Measurements from ENCODE around the gene CCDC183.
"Not testable (repeated sequence)": the region's sequence is repeated elsewhere in the genome, so short reads cannot be mapped to it uniquely, and the experiment has no call there.

The CCDC183 gene

GRCh38 chr9:136840140-136840876 is 44.2 kb downstream of the CCDC183 start:
- DNase-seq: no peak

DNA sequence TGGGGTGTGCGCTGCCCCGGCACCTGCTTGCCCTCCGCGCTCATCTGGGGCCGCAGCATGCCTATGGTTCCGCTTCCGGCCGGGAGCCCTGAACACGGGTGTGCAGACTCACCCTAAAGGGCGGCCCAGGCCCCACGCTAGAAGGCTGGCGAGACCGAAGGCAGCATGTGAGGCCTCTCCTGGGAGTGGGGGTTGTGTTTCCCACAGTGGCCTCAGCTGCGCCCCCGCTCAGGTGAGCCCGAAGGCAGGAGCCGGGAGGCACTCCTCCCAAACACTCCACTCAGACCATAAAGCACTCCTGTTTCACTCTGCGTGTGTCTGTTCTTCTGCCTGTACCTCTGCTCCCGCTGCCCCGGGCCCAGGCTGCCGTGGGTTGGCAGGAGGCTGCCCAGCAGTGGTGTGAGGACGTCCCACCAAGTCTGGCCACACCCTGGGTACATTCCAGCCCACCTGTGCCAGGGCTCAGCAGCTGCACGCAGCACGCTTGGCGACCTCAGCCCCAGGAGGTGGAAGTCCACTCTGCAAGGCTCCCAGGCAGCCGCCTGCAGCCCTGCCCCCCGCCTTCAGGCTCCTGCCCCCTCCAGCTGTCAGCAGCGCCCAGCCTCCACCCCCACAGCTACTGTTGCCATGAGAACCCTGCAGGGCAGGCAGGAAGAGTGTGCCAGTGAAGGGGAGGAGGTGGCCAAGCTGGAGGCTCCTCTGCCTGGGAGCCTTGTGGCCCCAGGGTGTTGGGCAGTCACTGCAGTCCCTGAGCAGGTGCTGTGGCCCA is 44.9 kb downstream of the CCDC183 start:
- no peak for DNase-seq

DNA sequence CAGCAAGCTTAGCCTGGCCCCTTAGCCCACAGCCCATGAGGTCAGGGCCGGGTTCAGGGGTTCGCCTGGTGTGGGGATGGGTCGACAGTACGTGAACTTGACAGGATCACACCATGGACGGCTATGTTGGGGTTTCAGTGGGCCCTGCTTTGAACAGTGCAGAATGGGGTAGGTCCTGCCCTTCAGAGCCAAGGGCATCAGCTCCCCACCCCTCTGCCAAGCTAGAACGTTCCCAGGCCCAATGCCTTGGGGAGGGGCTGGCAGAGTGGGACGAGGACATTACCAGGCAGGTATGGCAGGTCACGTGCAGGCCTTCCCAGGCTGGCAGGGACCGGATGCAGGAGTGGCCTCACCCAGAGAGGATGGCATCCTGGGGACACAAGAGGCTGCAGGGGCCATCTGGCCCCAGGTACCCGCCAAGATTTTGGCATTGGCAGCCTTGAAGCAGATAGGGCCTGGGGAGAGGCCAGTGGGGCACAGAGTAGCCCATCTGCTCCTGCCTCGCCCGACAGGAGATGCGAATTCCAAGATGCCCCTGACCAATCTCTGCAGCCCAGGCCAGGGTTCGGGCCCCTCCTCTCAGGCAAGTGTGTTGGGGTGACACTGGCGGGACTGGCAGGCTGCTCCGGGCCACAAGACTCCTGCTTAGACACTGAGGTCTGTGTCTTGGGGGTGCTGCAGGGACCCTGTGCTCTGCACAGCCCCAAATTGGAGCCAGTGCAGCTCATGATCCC is 45.7 kb downstream of the CCDC183 start:
- DNase-seq: not testable (repeated sequence)

- DNase-seq: peak; percentile 86
These were observed 46.3 kb downstream of the CCDC183 start, which contains the start of gene AJM1 for GRCh38 chr9:136842380-136842948. Gene AJM1, plus strand, starts transcription at chr9:136842478. Its CDS starts 1,937 bp downstream, at chr9:136844415.

DNA sequence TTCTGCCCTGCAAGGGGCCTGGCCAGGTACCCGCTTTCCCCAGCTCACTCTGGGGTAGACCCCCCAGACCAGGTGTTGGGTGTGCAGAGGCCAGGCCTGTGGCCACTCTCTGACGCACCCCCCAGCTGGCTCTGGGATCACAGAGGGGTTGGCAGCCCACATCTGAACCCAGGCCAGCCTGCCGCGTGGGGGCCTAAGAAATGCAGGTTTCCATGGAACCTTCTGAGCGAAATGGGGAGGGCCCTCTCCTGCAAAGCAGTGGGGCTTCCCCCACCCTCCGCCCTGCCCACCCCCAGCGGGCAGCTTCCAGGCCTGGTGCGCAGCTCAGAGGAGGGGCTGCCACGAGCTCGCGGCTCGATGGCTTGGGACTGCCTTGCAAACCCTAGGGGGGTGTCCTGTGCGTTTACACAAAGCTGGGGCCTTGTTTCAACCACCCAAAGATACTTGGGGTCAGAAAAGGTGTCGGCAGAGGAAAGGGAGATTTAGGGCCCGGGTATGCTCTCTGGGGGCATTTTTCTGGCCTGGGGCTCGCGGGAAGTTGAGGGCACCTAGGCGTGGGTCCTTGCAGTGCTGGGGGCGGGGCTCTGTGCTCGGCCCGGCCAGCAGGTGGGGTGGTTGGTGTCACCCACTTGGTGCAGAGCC is 47.1 kb downstream of the CCDC183 start:
- DNase-seq: not testable (repeated sequence)

DNA sequence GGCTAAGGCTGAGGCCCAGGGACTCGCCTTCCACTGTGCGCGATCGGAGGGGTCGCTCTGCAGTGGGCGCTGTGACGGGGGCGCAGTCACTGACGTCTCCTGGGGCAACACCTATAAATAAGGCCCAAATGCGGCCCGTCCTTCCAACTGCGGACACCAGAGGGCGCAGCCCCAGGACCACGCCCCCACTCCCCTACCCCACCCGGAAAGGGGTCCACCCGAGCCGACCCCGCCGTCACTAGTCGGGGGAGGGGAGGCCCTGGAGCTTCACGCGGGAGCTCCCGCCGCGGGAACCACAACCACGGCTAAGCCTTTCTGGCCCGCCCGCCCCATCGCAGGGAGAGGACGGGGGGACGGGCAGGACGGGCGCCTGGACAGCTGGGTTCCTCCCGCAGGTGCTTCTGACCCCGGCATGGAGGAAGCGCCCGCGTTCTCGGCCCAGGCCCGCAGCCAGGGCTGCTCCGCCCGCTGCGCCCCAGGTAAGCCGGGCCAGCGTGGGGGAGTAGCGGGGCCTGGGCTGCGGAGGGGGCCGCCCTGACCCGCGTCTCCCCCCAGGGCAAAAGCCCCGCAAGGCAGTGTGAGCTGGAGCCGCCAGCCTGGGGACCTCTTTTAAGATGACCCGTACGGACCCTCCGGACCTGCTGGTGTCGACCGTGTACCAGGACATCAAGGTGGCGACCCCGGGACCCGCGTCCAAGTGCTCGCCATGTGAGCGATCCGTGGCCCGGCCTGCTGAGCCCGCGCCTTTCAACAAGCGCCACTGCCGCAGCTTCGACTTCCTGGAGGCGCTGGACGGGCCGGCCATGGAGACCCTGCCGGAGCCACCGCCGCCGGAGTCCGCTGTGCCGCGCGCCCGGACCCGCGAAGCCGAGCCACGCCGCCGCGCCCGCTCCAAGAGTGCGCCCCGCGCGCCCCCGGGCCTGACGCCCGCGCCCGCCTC is 47.9 kb downstream of the CCDC183 start:
- peak; percentile 74 for DNase-seq

DNA sequence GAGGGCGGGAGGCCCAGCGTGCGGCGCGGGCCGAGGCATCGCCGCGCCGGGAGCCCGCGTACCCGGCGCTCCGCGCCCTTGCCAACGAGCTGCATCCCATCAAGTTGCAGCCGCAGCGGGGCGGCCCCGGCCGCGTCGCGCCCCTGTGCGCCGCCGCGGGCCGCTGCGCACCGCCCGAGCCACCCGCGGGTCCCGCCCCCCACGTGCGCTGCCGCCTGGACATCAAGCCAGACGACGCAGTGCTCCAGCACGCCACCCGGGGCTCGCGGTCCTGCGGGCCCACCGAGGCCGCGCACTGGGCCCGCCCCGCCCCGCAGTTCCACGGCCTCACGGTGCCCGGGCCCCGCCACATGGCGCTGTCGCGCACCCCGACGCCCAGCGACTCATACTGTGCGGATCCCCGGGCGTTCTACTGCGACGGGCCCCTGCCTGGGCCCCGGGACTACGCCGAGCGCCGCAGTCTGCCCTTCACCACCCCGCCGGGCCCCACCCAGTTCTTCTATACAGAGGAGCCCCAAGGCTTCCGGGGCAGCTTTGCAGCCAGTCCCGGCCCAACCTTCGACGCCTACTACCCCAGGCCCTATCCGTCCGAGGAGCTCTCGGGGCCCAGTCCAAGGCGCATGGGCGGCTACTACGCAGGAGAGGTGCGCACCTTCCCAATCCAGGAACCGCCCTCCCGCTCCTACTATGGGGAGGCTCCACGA is 48.8 kb downstream of the CCDC183 start:
- DNase-seq: peak; percentile 42

DNA sequence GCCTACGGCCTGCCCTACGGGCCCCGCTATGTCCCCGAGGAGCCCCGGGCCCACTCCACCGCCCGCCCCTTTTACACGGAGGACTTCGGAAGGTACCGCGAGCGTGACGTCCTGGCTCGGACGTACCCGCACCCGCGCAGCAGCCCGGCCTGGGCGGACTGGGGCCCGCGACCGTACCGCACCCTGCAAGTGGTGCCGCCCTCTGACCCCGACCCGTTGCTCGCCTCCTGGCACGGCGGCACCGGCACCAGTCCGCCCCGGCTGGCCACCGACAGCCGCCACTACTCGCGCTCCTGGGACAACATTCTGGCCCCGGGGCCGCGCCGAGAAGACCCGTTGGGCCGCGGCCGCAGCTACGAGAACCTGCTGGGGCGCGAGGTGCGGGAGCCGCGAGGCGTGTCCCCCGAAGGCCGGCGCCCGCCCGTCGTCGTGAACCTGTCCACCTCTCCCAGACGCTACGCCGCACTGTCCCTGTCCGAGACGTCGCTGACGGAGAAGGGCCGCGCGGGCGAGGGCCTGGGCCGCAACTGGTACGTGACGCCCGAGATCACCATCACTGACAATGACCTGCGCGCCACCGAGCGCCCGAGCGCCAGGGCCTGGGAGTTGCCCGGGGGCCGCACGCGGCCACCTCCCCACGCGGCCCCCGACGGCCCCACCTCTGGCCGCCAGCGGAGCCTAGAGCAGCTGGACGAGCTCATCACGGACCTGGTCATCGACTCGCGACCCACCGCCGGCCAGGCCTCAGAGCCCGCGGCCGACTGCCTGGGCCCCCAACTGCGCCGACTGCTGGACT is 49.5 kb downstream of the CCDC183 start:
- DNase-seq: no peak

DNA sequence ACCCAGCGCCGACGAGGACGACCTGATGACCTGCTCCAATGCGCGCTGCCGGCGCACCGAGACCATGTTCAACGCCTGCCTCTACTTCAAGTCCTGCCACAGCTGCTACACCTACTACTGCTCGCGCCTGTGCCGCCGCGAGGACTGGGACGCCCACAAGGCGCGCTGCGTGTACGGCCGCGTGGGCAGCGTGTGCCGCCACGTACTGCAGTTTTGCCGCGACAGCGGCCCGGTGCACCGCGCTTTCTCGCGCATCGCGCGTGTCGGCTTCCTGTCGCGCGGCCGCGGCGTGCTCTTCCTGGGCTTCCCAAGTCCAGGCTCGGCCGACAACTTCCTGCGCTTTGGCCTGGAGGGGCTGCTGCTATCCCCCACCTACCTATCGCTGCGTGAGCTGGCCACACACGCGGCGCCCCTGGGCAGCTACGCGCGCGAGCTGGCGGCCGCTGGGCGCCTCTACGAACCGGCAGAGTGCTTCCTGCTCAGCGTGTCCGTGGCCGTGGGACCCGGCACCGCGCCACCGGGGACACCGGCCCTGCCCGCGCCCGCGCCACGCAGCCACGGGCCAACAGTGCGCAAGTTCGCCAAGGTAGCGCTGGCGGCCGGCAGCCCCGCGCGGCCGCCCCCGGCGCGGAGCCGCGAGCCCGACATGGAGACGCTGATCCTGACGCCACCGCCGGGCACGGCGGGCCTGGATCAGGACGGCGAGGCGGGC is 50.4 kb downstream of the CCDC183 start:
- DNase-seq: no peak

- DNase-seq: no peak
These were observed 51.1 kb downstream of the CCDC183 start for GRCh38 chr9:136847088-136847825.

DNA sequence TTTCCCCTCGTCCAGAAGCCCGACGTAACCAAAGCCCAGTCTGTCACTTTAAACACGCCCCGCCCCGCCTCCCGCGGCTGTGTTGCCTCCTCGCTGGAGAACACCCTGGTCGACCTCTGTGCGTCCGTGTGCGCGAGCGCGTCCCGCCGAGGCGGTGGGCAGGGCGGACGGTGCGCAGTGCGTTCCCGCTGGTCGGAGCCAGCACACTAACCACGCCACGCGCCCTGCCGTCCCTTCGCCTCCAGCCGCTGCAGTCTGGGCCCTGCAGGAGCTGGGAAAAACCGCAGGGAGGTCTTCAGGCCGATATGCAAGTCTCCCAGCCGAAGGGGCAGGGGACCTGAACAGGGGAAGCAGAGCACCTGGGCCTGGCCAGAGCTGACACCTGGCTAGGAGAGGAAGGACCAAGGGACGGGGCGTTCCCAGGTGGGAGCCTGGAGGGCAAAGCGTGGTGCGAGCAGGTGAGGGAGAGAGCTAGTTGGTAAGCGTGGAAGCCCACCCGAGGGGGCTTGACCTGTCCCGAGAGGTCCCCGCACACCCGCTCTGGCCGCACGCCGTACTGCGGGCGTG is 51.8 kb downstream of the CCDC183 start:
- peak; percentile 69 for DNase-seq

DNA sequence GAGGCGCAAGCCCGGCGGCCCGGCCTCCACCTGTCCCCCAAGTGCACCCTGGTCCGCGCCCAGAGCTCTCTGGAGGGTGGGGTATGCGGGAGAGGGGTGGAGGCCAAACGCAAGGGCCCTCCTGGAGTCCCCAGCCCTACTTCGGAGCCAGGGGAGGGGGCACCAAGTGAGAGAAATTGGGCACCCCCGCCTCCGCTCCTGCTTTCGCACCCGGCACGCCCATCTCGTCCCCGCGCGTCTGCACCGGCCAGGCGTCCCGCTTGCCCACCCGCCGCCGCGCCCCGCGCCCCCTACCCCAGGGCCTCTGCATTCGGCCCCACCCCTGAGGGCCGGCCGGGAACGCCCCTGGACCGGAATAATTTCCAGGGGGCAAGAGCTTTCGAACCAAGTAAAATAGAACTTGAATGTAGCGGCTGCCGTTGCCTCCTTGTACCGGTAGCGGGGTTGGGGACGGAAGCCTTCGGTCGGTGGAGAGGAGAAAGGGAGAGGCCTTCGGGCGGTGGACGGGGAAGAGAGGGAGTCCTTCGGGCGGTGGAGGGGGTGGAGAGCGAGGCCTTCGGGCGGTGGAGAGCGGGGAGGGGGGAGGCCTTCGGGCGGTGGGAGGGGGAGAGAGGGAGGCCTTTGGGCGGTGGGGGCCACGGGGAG is 52.4 kb downstream of the CCDC183 start:
- no peak for DNase-seq

GRCh38 chr9:136849038-136849959 is 53.2 kb downstream of the CCDC183 start, which contains the start of gene PHPT1:
Gene PHPT1, plus strand, starts transcription at chr9:136849409. Its CDS starts 22 bp downstream, at chr9:136849431.
- peak; percentile 96 for DNase-seq

- DNase-seq: no peak
These were observed 54.1 kb downstream of the CCDC183 start for GRCh38 chr9:136849960-136850865.
